Subcutaneous abdominal adipose tissue (tissue), 5 donors: ENCODE data around the gene OAS1.
A peak's percentile ranks its signal among the peaks of the same experiment; 100 is the strongest.

Source experiments
- H3K27ac ChIP-seq: one replicate; pipeline ENCODE4 v1.7.0; 2013; ENCODE audit warnings: low read depth, mild to moderate bottlenecking, inconsistent platforms, low read length, moderate library complexity
- H3K27me3 ChIP-seq, 5 donors: one replicate each; pipeline ENCODE4 v1.7.0; 2013; ENCODE audit warnings: low read length in 5 of 5, inconsistent platforms in 1 of 5; ENCODE audit not compliant: control insufficient read depth in 5 of 5, insufficient read depth in 4 of 5
- H3K36me3 ChIP-seq, 5 donors: one replicate each; pipeline ENCODE4 v1.7.0; 2013; ENCODE audit warnings: low read length in 5 of 5; ENCODE audit not compliant: control insufficient read depth in 5 of 5, insufficient read depth in 5 of 5
- H3K4me1 ChIP-seq, 5 donors: one replicate each; pipeline ENCODE4 v1.7.0; 2013; ENCODE audit warnings: low read length in 5 of 5, mild to moderate bottlenecking in 3 of 5, moderate library complexity in 1 of 5; ENCODE audit not compliant: control insufficient read depth in 5 of 5, insufficient read depth in 5 of 5
- H3K4me3 ChIP-seq, 5 donors: one replicate each; pipeline ENCODE4 v1.7.0; 2013; ENCODE audit warnings: low read length in 5 of 5, low read depth in 1 of 5
- H3K9ac ChIP-seq, 5 donors: one replicate each; pipeline ENCODE4 v1.7.0; 2013; ENCODE audit warnings: low read length in 5 of 5, mild to moderate bottlenecking in 4 of 5, moderate library complexity in 3 of 5
- H3K9me3 ChIP-seq, 5 donors: one replicate each; pipeline ENCODE4 v1.7.0; 2013; ENCODE audit warnings: low read length in 5 of 5; ENCODE audit not compliant: control insufficient read depth in 5 of 5
- donor health status: healthy.
- donor health status: healthy.
- donor health status: healthy.
- donor health status: healthy.
- donor health status: healthy.

OAS1 gene

DNA sequence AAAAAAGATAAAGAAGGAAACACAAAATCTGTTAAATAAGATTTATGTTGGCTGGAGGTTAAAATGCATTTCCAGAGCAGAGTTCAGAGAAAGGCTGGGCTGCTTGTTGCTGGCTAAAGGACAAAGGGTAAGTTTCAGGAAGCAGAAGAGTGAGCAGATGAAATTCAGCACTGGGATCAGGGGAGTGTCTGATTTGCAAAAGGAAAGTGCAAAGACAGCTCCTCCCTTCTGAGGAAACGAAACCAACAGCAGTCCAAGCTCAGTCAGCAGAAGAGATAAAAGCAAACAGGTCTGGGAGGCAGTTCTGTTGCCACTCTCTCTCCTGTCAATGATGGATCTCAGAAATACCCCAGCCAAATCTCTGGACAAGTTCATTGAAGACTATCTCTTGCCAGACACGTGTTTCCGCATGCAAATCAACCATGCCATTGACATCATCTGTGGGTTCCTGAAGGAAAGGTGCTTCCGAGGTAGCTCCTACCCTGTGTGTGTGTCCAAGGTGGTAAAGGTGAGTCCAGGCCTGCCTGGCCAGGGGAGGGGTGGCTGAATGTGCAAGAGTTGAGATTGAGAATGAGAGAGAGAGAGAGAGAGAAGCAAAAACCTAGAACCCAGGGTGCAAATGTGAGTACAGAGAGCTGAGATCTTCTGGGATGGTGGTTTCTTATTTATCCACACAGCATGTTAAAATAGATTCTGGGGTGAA is at the start of gene OAS1:
Gene OAS1, plus strand, starts transcription at position 251 of the 703 bp plus-strand sequence. Its CDS starts 78 bp downstream, at position 329.
- peak within 1 kb of the TSS; percentile 57 to 99 (median 75) for H3K9ac ChIP-seq
- peak within 1 kb of the TSS; percentile 77 for H3K27ac ChIP-seq
- H3K9me3 ChIP-seq, result no peaks in the 10 kb centered on the region
- H3K27me3 ChIP-seq, result no peaks in the 10 kb centered on the region
- H3K4me3 ChIP-seq, result peak within 1 kb of the TSS; percentile 68 to 96 (median 81)
- peaks cover 15 to 52% (median 48%) of the 10 kb centered on the region in 5 donors for H3K4me1 ChIP-seq
- H3K36me3 ChIP-seq, result peaks cover 5 to 15% (median 10%) of the 10 kb centered on the region in 5 donors

DNA sequence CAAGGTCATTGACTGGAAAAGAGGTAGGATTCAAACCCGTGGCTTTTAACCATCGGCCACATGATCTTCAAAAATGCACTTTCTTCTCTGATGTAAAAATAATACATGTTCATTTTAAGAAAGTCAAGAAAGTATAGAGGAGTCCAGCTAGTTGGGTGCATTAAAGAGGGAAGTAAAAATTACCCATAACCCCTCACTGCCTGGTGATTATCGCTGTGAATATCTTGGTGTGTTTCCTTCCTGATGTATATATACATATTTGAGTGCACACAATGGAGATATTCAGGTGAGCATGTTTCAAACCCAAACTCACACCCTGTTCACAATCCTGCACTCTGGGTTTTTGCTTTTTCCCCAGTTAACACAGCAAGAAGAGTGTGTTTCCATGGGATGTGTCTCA is 47.5 kb upstream of the OAS1 start:
- Histone ChIP-seq H3K9ac (no peak overlapping the region), H3K36me3 (no peaks in the 10 kb centered on the region), H3K27me3 (peaks cover 4 to 33% (median 30%) of the 10 kb centered on the region in 5 donors), H3K9me3 (no peaks in the 10 kb centered on the region), H3K4me3 (no peak overlapping the region), H3K4me1 (no peaks in the 10 kb centered on the region), H3K27ac (no peak overlapping the region)

DNA sequence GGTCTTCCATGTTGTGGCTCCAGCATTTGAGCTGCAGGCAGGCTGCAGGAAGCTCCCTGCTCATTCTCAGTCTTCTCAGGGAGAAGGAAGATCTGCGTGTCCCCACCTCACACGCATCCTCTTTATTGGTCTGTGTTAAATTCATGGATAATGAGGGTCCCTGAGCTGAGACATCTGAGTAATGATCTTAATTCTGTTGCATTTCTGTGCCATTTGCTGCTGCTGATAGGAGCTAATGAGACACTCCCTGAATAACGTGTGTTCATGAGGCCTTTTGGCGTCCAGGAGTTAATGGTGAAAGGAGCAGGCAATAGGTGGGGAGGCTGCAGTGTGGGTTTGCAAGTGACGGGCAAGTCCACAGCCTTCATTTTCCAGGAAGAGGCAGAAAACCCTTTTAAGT is 46.6 kb upstream of the OAS1 start:
- Histone ChIP-seq H3K4me3 (no peak overlapping the region), H3K36me3 (no peaks in the 10 kb centered on the region), H3K27ac (no peak overlapping the region), H3K9ac (no peak overlapping the region), H3K27me3 (peaks cover 4 to 33% (median 29%) of the 10 kb centered on the region in 5 donors), H3K4me1 (no peaks in the 10 kb centered on the region), H3K9me3 (no peaks in the 10 kb centered on the region)

DNA sequence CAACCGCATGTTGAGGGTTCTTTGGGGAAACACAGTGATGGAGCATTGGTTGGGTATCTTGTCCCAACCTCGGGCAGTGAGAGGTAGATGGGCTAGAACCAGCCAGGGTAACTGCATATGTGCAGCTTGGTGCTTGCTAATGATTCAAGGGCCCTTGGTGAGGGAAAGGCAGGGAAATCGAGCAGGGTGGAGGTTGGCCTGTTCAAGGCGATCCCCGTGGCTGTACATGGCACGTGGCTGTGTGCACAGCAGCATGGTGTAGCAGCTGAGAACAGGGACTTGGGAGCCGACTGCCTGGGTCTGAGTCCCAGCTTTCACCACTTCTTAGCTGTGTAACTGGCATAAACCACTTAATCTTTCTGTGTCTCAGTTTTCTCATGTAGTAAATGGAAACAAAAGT is 45.5 kb upstream of the OAS1 start:
- peaks cover 0 to 29% (median 21%) of the 10 kb centered on the region in 5 donors for H3K27me3 ChIP-seq

DNA sequence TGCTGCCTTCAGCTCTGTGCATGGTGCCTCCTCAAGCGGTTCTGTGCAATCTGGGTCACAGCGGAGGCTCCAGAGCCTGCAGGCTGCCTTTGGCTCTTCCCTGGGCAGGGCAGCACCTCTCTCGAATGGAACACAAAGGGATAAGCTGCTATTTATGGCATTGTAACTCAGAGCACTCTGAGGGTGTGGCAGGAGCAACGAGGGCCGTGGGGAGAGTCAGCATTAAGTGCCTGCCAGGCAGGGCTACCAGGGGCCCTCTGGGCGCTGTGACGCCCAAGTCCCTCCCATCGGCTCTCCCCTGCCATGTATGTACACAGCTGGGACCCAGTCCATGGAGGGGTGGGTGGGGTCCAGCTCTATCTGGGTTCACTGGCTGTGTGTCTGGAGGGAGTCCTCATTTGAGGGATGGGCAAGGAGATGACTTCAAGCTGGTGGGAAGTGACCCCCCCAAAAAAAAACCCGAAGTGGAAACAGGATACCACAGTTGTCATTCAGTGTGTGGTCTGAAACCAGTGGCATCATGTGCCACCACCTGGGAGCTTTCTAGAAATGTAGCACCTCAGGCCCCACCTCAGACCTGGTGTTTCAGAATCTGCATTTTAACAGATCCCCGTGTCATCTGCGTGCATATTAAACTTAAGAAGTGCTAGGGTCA is 44.0 kb upstream of the OAS1 start:
- H3K36me3 ChIP-seq, result no peaks in the 10 kb centered on the region
- no peak overlapping the region for H3K27ac ChIP-seq
- H3K4me1 ChIP-seq, result peaks cover 0 to 12% (median 2%) of the 10 kb centered on the region in 5 donors
- no peak overlapping the region for H3K4me3 ChIP-seq
- no peaks in the 10 kb centered on the region for H3K9me3 ChIP-seq
- peaks cover 0 to 21% (median 15%) of the 10 kb centered on the region in 5 donors for H3K27me3 ChIP-seq
- no peak overlapping the region for H3K9ac ChIP-seq

More for the DNA sequence above, 45.5 kb upstream of the OAS1 start:
- H3K9ac ChIP-seq, result no peak overlapping the region
- H3K4me3 ChIP-seq, result no peak overlapping the region
- no peaks in the 10 kb centered on the region for H3K9me3 ChIP-seq
- H3K4me1 ChIP-seq, result peaks cover 0 to 8% (median 0%) of the 10 kb centered on the region in 5 donors
- no peak overlapping the region for H3K27ac ChIP-seq
- H3K36me3 ChIP-seq, result no peaks in the 10 kb centered on the region

DNA sequence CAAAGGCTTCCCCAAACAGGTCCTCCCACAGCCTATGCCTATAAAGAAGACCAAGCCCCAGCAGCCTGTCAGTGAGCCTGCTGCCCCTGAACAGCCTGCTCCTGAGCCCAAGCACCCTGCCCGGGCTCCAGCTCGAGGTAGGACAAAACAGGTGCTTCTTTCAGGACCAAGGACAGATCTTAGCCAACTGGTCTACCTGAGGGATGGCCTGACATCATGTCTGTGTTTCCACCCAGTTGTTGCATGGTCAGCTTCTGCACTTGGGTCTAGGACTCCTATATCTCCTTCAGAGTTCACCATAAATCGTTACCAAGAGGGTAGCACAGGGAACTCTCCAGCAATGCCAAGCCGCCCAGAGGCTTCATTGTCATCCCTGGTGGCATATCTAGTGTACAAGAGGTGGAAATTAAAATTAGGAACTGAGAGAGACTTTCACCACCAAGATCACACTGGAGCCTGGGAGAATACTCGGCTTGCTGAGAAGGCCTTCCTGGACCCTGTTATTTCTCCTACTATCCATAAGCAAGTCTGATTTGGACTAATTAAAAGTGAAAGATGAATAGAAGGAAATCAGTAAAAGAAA is 38.2 kb upstream of the OAS1 start:
- no peaks in the 10 kb centered on the region for H3K9me3 ChIP-seq
- H3K27me3 ChIP-seq, result peaks cover 0 to 8% (median 3%) of the 10 kb centered on the region in 5 donors
- H3K4me3 ChIP-seq, result no peak overlapping the region
- peaks cover 0 to 12% (median 2%) of the 10 kb centered on the region in 5 donors for H3K4me1 ChIP-seq
- no peaks in the 10 kb centered on the region for H3K36me3 ChIP-seq
- H3K27ac ChIP-seq, result no peak overlapping the region
- no peak overlapping the region for H3K9ac ChIP-seq

DNA sequence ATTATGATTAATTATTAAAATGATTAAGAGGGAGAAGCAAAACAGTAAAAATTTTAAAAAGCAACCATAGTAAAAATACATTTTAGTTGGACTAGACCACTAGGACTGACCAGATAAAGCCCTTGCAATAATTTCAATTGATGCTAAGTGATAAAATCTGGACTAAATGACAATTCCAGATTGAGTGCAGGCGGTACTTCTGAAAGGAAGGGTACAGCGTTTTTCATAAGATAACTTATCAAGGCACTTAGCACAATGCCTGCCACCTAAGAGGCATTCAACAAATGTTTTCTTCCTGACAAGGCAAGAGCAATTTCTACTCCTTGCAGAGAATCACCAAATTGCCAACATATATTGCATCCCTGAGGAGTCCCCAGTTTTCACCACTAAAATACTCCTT is 37.7 kb upstream of the OAS1 start:
- Histone ChIP-seq H3K4me3 (no peak overlapping the region), H3K9ac (no peak overlapping the region), H3K4me1 (peaks cover 0 to 12% (median 2%) of the 10 kb centered on the region in 5 donors)

DNA sequence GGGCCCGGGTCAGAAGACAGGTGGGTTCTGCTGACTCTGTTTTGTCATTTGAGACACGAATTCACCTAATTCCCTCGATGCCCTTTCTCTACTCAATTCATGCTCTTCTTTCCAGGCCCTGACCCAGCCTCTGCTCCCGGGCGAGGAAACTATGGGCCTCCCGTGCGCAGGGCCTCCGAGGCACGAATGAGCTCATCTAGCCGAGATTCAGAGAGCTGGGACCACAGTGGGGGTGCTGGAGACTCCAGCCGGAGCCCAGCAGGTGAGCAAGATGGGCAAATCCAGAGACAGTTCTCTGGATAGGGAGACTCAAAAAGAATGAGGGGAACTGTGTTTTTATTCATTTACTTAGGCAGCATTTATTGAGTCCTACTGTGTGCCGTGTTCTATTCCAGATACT is 37.0 kb upstream of the OAS1 start:
- Histone ChIP-seq H3K27ac (no peak overlapping the region), H3K9me3 (no peaks in the 10 kb centered on the region), H3K4me1 (peaks cover 0 to 12% (median 2%) of the 10 kb centered on the region in 5 donors), H3K27me3 (peaks cover 0 to 18% (median 3%) of the 10 kb centered on the region in 5 donors), H3K4me3 (no peak overlapping the region), H3K36me3 (no peaks in the 10 kb centered on the region), H3K9ac (no peak overlapping the region)

More for the DNA sequence above, 37.7 kb upstream of the OAS1 start:
- Histone ChIP-seq H3K27ac (no peak overlapping the region), H3K36me3 (no peaks in the 10 kb centered on the region), H3K27me3 (peaks cover 0 to 11% (median 0%) of the 10 kb centered on the region in 5 donors), H3K9me3 (no peaks in the 10 kb centered on the region)

DNA sequence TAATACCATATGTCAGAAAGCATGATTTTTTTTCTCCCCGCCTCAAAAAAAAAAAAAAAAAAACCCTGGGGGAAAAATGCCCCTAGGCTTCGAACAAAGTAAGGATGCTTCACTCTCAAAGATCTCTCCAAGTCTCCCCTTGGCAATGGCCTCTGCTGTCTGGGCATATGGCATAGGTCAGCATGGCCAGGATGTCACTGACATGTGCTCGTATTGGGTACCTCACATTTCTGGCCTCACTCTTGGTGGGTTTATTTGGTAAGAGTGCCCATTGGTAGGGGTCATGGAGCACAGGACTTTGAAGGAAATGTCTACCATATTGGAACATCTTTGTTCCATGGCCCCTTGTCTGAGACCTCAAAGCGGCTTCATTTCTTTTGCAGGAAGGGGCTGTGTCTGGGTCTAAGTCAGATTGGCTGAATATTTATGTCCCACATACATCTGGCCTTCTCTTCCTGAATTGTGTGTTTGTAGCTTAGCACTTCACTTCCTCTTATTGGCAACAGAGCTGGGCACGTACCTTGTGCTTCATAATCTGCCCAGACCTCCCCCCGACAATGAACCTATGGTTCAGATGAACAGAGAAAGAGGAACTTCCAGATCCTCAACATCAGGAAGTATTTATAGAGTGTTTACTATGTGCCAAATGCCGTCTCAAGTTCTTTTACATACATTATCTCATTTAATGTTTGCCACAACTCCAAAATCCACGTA is 36.3 kb upstream of the OAS1 start:
- no peak overlapping the region for H3K9ac ChIP-seq
- H3K36me3 ChIP-seq, result no peaks in the 10 kb centered on the region
- H3K9me3 ChIP-seq, result no peaks in the 10 kb centered on the region
- H3K4me3 ChIP-seq, result no peak overlapping the region
- H3K27ac ChIP-seq, result no peak overlapping the region
- H3K4me1 ChIP-seq, result peaks cover 0 to 12% (median 2%) of the 10 kb centered on the region in 5 donors
- H3K27me3 ChIP-seq, result peaks cover 5 to 24% (median 8%) of the 10 kb centered on the region in 5 donors
